ENCODE data around the gene MAP3K3.

Gene MAP3K3

DNA sequence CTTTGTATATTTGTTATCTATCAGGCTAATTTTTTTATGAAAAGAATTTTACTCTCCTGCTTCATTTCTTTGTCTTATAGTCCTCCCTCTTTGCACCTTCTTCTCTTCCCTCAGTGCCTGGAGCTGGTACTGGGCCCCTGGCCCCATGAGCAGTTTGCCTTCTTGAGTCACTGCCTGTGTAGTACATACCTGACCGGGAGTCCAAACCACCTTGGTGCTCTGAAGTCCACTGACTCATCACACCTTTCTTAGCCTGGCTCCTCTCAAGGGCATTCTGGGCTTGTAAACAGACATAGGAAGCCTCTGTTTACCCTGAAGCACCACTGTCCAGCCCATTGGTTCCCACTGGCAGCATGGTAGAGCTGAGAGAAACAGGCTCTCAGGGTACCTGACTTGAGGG, 32.6 kb upstream of the MAP3K3 start:
- TF ChIP-seq, protein P1, sequence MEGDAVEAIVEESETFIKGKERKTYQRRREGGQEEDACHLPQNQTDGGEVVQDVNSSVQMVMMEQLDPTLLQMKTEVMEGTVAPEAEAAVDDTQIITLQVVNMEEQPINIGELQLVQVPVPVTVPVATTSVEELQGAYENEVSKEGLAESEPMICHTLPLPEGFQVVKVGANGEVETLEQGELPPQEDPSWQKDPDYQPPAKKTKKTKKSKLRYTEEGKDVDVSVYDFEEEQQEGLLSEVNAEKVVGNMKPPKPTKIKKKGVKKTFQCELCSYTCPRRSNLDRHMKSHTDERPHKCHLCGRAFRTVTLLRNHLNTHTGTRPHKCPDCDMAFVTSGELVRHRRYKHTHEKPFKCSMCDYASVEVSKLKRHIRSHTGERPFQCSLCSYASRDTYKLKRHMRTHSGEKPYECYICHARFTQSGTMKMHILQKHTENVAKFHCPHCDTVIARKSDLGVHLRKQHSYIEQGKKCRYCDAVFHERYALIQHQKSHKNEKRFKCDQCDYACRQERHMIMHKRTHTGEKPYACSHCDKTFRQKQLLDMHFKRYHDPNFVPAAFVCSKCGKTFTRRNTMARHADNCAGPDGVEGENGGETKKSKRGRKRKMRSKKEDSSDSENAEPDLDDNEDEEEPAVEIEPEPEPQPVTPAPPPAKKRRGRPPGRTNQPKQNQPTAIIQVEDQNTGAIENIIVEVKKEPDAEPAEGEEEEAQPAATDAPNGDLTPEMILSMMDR (IDR thresholded peaks at IDR 0.05; ENCODE audit: low read depth, low read length) = no peak
- no peak for DNase-seq (ENCODE audit: extremely low read depth, low read depth)

DNA sequence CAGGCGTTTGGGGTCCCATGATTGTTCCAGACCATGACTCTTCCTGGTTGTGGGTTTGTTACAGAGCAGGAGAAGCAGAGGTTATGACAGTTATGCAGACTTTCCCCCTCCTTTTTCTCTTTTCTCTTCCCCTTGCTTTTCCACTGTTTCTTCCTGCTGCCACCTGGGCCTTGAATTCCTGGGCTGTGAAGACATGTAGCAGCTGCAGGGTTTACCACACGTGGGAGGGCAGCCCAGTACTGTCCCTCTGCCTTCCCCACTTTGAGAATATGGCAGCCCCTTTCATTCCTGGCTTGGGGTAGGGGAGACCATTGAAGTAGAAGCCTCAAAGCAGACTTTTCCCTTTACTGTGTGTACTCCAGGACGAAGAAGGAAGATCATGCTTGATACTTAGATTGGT, 29.4 kb upstream of the MAP3K3 start:
- TF ChIP-seq, protein P1 (IDR thresholded peaks at IDR 0.05; ENCODE audit: low read depth, low read length) = no peak
- no peak for DNase-seq (ENCODE audit: extremely low read depth, low read depth)

DNA sequence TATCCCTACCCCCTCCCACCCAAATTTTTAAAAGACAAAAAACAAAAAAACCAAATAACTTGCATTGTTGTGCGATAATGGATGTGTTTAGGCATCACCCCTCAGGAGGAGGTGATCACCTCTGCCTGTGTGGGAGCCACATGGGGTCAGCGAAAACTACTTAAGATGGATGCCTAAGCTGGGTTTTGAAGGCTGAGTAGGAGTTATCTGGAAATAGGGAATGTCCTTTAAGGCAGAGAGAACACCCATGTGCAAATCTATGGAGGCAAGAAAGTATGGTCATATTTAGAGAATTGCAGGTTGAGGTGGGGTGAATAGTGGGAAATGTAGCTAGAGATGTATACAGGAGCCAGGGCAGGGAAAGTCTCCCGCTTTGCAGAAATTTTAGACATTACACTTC, 27.1 kb upstream of the MAP3K3 start:
- TF ChIP-seq, protein P1 (IDR thresholded peaks at IDR 0.05; ENCODE audit: low read depth, low read length) = no peak
- no peak for DNase-seq (ENCODE audit: extremely low read depth, low read depth)

DNA sequence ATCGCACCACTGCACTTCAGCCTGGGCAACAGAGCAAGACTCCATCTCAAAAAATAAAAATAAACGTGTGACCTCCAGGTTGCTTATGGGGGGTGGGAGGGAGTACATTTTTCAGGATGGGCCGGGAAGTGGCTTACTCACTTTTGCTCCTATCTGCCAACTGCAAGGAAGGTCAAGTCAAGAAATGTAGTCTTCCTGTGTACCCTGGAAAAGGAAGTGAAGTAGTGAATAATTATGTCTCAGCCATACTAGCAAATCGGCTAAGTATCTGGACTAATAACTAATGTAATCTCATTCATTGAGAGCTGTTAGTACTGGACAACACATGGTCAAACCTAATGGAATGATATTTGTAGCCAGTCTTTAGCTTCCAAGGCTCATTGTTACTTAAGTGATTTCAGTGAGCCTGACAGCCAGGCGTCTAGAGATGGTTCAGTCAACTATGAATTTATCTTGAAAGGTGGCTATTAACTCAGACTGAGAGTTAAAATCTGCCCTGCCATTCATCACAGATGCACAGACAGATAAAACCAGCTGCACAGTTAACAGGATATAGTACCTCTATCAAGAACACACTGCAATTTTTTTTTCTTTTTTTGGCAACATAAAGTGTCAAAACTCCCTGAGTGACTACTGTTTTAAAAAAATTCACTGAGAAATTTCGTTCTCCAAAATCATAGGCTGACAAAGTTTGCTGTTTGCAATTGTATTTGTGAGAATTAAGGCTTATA, 25.2 kb upstream of the MAP3K3 start:
- DNase-seq (ENCODE audit: extremely low read depth, low read depth) = no peak

DNA sequence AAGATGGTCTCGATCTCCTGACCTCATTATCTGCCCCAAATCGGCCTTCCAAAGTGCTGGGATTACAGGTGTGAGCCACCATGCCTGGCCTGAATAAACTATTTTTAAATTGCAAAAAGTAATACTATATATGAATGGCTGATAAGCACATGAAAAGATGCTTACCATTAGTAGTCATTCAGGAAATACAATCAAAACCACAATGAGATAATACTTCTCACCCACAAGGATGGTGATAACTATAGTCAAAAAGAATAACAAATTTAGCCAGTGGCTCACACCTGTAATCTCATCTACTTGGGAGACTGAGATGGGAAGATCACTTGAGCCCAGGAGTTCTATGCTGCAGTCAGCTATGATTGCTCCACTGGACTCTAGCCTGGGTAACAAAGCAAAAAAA, 23.9 kb upstream of the MAP3K3 start:
- TF ChIP-seq, protein P1 (IDR thresholded peaks at IDR 0.05; ENCODE audit: low read depth, low read length) = no peak
- DNase-seq (ENCODE audit: extremely low read depth, low read depth) = no peak

More for the DNA sequence above, 25.2 kb upstream of the MAP3K3 start:
- TF ChIP-seq, protein P1 (IDR thresholded peaks at IDR 0.05; ENCODE audit: low read depth, low read length) = no peak

DNA sequence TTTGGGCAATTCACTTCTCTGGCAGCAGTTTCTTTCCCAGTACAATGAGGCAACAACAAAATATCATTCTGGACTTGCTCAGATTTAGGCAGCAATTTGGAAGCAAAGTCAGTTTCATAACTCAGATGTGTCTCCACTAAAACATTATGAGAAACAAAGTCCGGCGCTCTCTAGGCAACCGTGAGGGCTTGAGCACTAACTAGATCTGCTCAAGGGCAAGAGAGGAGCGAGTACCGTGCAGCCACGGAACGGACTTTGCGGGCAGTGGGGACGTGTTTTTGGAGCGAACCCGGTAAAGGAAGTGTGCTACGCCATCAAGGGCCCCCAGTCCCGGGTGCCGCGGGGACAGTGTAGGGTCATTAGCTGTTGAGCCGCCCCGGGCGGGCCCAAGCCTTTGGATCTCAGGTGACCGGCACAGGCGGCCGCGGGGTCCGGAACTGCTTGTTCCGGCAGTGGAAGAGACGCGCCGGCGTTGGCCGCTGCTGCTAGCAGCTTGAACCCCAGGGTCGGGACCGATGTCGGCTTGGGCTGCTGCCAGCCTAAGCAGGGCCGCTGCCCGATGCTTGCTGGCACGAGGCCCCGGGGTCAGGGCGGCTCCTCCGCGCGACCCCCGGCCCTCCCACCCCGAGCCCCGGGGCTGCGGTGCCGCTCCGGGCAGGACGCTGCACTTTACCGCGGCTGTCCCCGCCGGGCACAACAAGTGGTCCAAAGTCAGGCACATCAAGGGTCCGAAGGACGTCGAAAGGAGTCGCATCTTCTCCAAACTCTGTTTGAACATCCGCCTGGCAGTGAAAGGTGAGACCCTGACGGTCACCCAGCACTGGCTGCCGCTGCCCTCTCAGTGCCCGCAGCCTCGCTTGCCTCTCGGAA, 21.4 kb upstream of the MAP3K3 start, which contains the start of gene TACO1:
Gene TACO1, plus strand, starts transcription at position 327 of the 870 bp plus-strand sequence. Its CDS starts 189 bp downstream, at position 516.
- peak; percentile 63 for DNase-seq (ENCODE audit: extremely low read depth, low read depth)
- TF ChIP-seq, protein P1 (IDR thresholded peaks at IDR 0.05; ENCODE audit: low read depth, low read length) = no peak
